Ovary (tissue), 9 donors: ENCODE data around the gene TRPV3. TPM values are rescaled to one million over a fixed set of nuclear protein-coding genes. Genes with fewer than 3 reads are reported as not detected.
A peak's percentile ranks its signal among the peaks of the same experiment; 100 is the strongest.
"Not testable (repeated sequence)": the region's sequence is repeated elsewhere in the genome, so short reads cannot be mapped to it uniquely, and the experiment has no call there.

ENCODE experiments used
- DNase-seq, 5 donors: peaks; one replicate each; pipeline ENCODE4 v3.0.0-alpha.2; 2019 to 2020
- H3K27ac ChIP-seq, 2 donors: fragments of 200-600 bp; one replicate each; pipeline versions ENCODE4 v1.5.1 to v1.8.0; 2019 to 2022
- H3K27me3 ChIP-seq: fragments of 200-600 bp; one replicate; pipeline ENCODE4 v1.8.0; 2022
- H3K36me3 ChIP-seq: fragments of 200-600 bp; sonication (generic); one replicate; pipeline ENCODE4 v1.5.1; 2019
- H3K4me1 ChIP-seq: one replicate; pipeline ENCODE4 v1.8.1; 2013; ENCODE audit warnings: mild to moderate bottlenecking, moderate library complexity; ENCODE audit not compliant: insufficient read depth
- H3K4me3 ChIP-seq: fragments of 200-600 bp; sonication (generic); one replicate; pipeline ENCODE4 v1.5.1; 2017
- H3K9me3 ChIP-seq, 2 donors: fragments of 200-600 bp in 1 of 2; sonication (generic) in 1 of 2; one replicate each; pipeline versions ENCODE4 v1.5.1 to v1.8.1; 2013 to 2019; ENCODE audit warnings: mild to moderate bottlenecking in 1 of 2, moderate library complexity in 1 of 2
- CTCF ChIP-seq, 3 donors: fragments of 450-650 bp in 2 of 3; fragments of 200-600 bp in 1 of 3; IDR thresholded peaks; one replicate each; pipeline versions ENCODE4 v1.5.1 to v1.8.0; 2016 to 2022; ENCODE audit warnings: antibody characterized with exemption in 3 of 3, mild to moderate bottlenecking in 1 of 3
- EP300 ChIP-seq: sonication (generic); formaldehyde crosslinking; IDR thresholded peaks from one replicate; pipeline ENCODE4 v1.6.1; 2017; ENCODE audit warnings: antibody characterized with exemption
- POLR2A ChIP-seq: fragments of 450-650 bp; IDR thresholded peaks from one replicate; pipeline ENCODE4 v1.6.1; 2017; ENCODE audit warnings: antibody characterized with exemption, mild to moderate bottlenecking, moderate library complexity
- WGBS, 3 donors: extraction: QIAGEN DNeasy Blood & Tissue Kit in 1 of 3; methylation state at CpG; one replicate each; pipeline versions ENCODE4 v1.1.5 to v1.1.7; 2013 to 2017; 5-methylcytosine and 5-hydroxymethylcytosine counted together
- intact Hi-C, 4 donors: fragments of 100-400 bp; cut with DNase I; formaldehyde crosslinking; loops; one replicate each; pipeline versions ENCODE4 v1.11.0 to v1.15.1; 2022 to 2023
- polyA plus RNA-seq, 2 donors: library from polyadenylated mRNA; stranded (reverse); fragments of 200-250 nt in 1 of 2; fragments of 350-450 nt in 1 of 2; fragmentation: Illumina TruSeq in 1 of 2; extraction: RNeasy Lipid Tissue Mini Kit (QIAGEN cat#74804) in 1 of 2; gene quantifications; one replicate each; pipeline ENCODE4 v1.2.3, GENCODE V29; 2013 to 2014
- total RNA-seq, 7 donors: library from RNA; depleted of rRNA in 2 of 7; stranded (reverse); fragments of >200 nt in 2 of 7; fragmentation: NEBNext Ultra II Directional in 3 of 7; extraction: Animal tissue kit (Norgen Biotek cat#: 25700) in 3 of 7; gene quantifications; one replicate each; pipeline versions ENCODE4 v1.1.0 to v1.2.4, GENCODE V29; 2016 to 2023
- donor health status: DM: no; HTN: no; CAD: no; lungs with moderate emphysema.
- donor health status: DM: no; HTN: no; CAD: no.
- donor health status: Bipolar disorder and iron deficiency.
- donor health status: DM: yes; HTN: yes; CAD: no.
- donor health status: DM: no; HTN: no; CAD: no.
- donor health status: DM: yes; HTN: yes; CAD: no.

TRPV3 gene
- total and polyA plus RNA-seq, 9 donors, result 0.12 to 5.8 (median 1.9) TPM

GRCh38 chr17:3474212-3474611 lies 83.4 kb downstream of the TRPV3 start:
- intact Hi-C loops, result no loop called here
- WGBS, 3 donors, result 6 to 8% (median 7%) methylated on average over 3 of the region's 3 CpGs
- no peak overlapping the region for H3K4me3 ChIP-seq
- H3K27ac ChIP-seq, result peak overlapping the region in 1 of 2 donors; percentile 19
- no peaks in the 10 kb centered on the region for H3K9me3 ChIP-seq
- peaks cover 1% of the 10 kb centered on the region for H3K4me1 ChIP-seq
- H3K36me3 ChIP-seq, result no peaks in the 10 kb centered on the region
- no peaks in the 10 kb centered on the region for H3K27me3 ChIP-seq
- no peak for DNase-seq
- TF ChIP-seq CTCF (IDR thresholded peaks at IDR 0.05), result no peak

- no peaks in the 10 kb centered on the region for H3K9me3 ChIP-seq
- WGBS, 3 donors, result 90 to 93% (median 92%) methylated on average over 21 of the region's 21 CpGs
- no peaks in the 10 kb centered on the region for H3K36me3 ChIP-seq
- intact Hi-C loops, result no loop called here
- no peak overlapping the region for H3K4me3 ChIP-seq
- H3K27ac ChIP-seq, result no peak overlapping the region
- TF ChIP-seq EP300 (no peak), CTCF (IDR thresholded peaks at IDR 0.05) (no peak), POLR2A (no peak)
- DNase-seq, result no peak
- peaks cover 1% of the 10 kb centered on the region for H3K4me1 ChIP-seq
- no peaks in the 10 kb centered on the region for H3K27me3 ChIP-seq
Measured at GRCh38 chr17:3472137-3472536, 85.5 kb downstream of the TRPV3 start.

- H3K27me3 ChIP-seq, result no peaks in the 10 kb centered on the region
- no peaks in the 10 kb centered on the region for H3K9me3 ChIP-seq
- intact Hi-C loops, result no loop called here
- peaks cover 1% of the 10 kb centered on the region for H3K4me1 ChIP-seq
- no peaks in the 10 kb centered on the region for H3K36me3 ChIP-seq
- WGBS, 3 donors, result 95 to 96% (median 96%) methylated on average over 38 of the region's 38 CpGs
- DNase-seq, result no peak
- TF ChIP-seq POLR2A (no peak), EP300 (no peak), CTCF (IDR thresholded peaks at IDR 0.05) (no peak)
- no peak within 1 kb of the TSS for H3K27ac ChIP-seq
- no peak within 1 kb of the TSS for H3K4me3 ChIP-seq
Measured at GRCh38 chr17:3471599-3471998, 86.0 kb downstream of the TRPV3 start, which contains the start of gene SPATA22. Gene SPATA22 (minus strand): TSS chr17:3471819. CDS start chr17:3469325, 2,494 bp downstream.

- Histone ChIP-seq H3K4me3 (no peak overlapping the region), H3K4me1 (no peaks in the 10 kb centered on the region), H3K27me3 (no peaks in the 10 kb centered on the region), H3K9me3 (no peaks in the 10 kb centered on the region), H3K27ac (no peak overlapping the region), H3K36me3 (no peaks in the 10 kb centered on the region)
- intact Hi-C loops, result no loop called here
- no peak for DNase-seq
- 61 to 74% (median 64%) methylated on average over 5 of the region's 5 CpGs for WGBS, 3 donors
- TF ChIP-seq POLR2A (no peak), CTCF (IDR thresholded peaks at IDR 0.05) (no peak), EP300 (no peak)
Measured at GRCh38 chr17:3469529-3469928, 88.1 kb downstream of the TRPV3 start.

- intact Hi-C loops, H3K4me3 ChIP-seq, DNase-seq, H3K36me3 ChIP-seq, H3K9me3 ChIP-seq, H3K4me1 ChIP-seq, H3K27me3 ChIP-seq, H3K27ac ChIP-seq: not testable (repeated sequence)
- WGBS, 3 donors, result 39 to 72% (median 60%) methylated on average over 1 of the region's 1 CpG
Measured at GRCh38 chr17:3466355-3466754, 91.3 kb downstream of the TRPV3 start.

Other genes starting within 250 kb of the TRPV3 start
- 1 to 10 TPM in 3 of 7 donors, under 1 TPM in 2, not detected in 2; 0.33 to 3.0 (median 1.5) TPM for gene OR3A2, start 171.5 kb downstream of the TRPV3 start, total RNA-seq
- gene OR3A2, start 171.5 kb downstream of the TRPV3 start, polyA plus RNA-seq, result under 1 TPM in 1 of 2 donors, not detected in 1; 0.41 TPM
- not detected for gene OR1E1, start 159.4 kb downstream of the TRPV3 start, total RNA-seq
- not detected for gene OR1E1, start 159.4 kb downstream of the TRPV3 start, polyA plus RNA-seq
- not detected for gene OR3A3, start 146.4 kb downstream of the TRPV3 start, total RNA-seq
- gene OR3A3, start 146.4 kb downstream of the TRPV3 start, polyA plus RNA-seq, result not detected
- gene OR1E2, start 124.0 kb downstream of the TRPV3 start, total RNA-seq, result not detected
- gene OR1E2, start 124.0 kb downstream of the TRPV3 start, polyA plus RNA-seq, result not detected
- gene SPATA22, start 86.0 kb downstream of the TRPV3 start, total RNA-seq, result under 1 TPM in 2 of 7 donors, not detected in 5; 0.40 to 0.89 TPM
- under 1 TPM in 1 of 2 donors, not detected in 1; 0.30 TPM for gene SPATA22, start 86.0 kb downstream of the TRPV3 start, polyA plus RNA-seq
- gene ASPA, start 81.8 kb downstream of the TRPV3 start, total RNA-seq, result 10 to 100 TPM in 1 of 7 donors, 1 to 10 TPM in 4, under 1 TPM in 2; 0.46 to 10.3 (median 2.9) TPM
- 1 to 10 TPM; 1.9 to 7.7 TPM for gene ASPA, start 81.8 kb downstream of the TRPV3 start, polyA plus RNA-seq
- gene TRPV1, start 51.6 kb upstream of the TRPV3 start, total RNA-seq, result 10 to 100 TPM in 2 of 7 donors, 1 to 10 TPM in 5; 4.1 to 13.3 (median 6.5) TPM
- 1 to 10 TPM; 3.4 to 6.7 TPM for gene TRPV1, start 51.6 kb upstream of the TRPV3 start, polyA plus RNA-seq
- 10 to 100 TPM in 6 of 7 donors, 1 to 10 TPM in 1; 7.9 to 16.6 (median 14.0) TPM for gene SHPK, start 78.4 kb upstream of the TRPV3 start, total RNA-seq
- gene SHPK, start 78.4 kb upstream of the TRPV3 start, polyA plus RNA-seq, result 1 to 10 TPM; 6.6 to 9.1 TPM
- 10 to 100 TPM; 10.5 to 21.4 (median 14.5) TPM for gene CTNS, start 78.9 kb upstream of the TRPV3 start, total RNA-seq
- gene CTNS, start 78.9 kb upstream of the TRPV3 start, polyA plus RNA-seq, result 10 to 100 TPM; 10.1 to 23.3 TPM
- gene TAX1BP3, start 110.8 kb upstream of the TRPV3 start, total RNA-seq, result 100 to 1,000 TPM in 6 of 7 donors, 10 to 100 TPM in 1; 64.3 to 166 (median 128) TPM
- 100 to 1,000 TPM in 1 of 2 donors, 10 to 100 TPM in 1; 48.7 to 100 TPM for gene TAX1BP3, start 110.8 kb upstream of the TRPV3 start, polyA plus RNA-seq
- 10 to 100 TPM in 6 of 7 donors, 1 to 10 TPM in 1; 7.6 to 28.7 (median 20.5) TPM for gene EMC6, start 111.0 kb upstream of the TRPV3 start, total RNA-seq
- 10 to 100 TPM; 20.3 to 38.9 TPM for gene EMC6, start 111.0 kb upstream of the TRPV3 start, polyA plus RNA-seq
- gene P2RX5, start 138.3 kb upstream of the TRPV3 start, total RNA-seq, result 1 to 10 TPM in 2 of 7 donors, under 1 TPM in 5; 0.15 to 1.1 (median 0.61) TPM
- gene P2RX5, start 138.3 kb upstream of the TRPV3 start, polyA plus RNA-seq, result under 1 TPM; 0.23 to 0.63 TPM
- gene HASPIN, start 166.1 kb upstream of the TRPV3 start, total RNA-seq, result under 1 TPM in 6 of 7 donors, not detected in 1; 0.10 to 0.92 (median 0.25) TPM
- gene HASPIN, start 166.1 kb upstream of the TRPV3 start, polyA plus RNA-seq, result under 1 TPM; 0.15 to 0.38 TPM
- 10 to 100 TPM; 13.3 to 22.3 (median 16.5) TPM for gene ITGAE, start 243.4 kb upstream of the TRPV3 start, total RNA-seq
- 10 to 100 TPM; 21.6 to 27.0 TPM for gene ITGAE, start 243.4 kb upstream of the TRPV3 start, polyA plus RNA-seq